ENCODE measurements around the gene SPATA33. TPM values are rescaled to one million over a fixed set of nuclear protein-coding genes. Genes with fewer than 3 reads are reported as not detected.
"Not testable (repeated sequence)": the region's sequence is repeated elsewhere in the genome, so short reads cannot be mapped to it uniquely, and the experiment has no call there.

Gene SPATA33
- polyA plus RNA-seq, 2 of the 4 experiments (the other 2 are of a cell fraction), result 6.1 to 12.1 TPM

DNA sequence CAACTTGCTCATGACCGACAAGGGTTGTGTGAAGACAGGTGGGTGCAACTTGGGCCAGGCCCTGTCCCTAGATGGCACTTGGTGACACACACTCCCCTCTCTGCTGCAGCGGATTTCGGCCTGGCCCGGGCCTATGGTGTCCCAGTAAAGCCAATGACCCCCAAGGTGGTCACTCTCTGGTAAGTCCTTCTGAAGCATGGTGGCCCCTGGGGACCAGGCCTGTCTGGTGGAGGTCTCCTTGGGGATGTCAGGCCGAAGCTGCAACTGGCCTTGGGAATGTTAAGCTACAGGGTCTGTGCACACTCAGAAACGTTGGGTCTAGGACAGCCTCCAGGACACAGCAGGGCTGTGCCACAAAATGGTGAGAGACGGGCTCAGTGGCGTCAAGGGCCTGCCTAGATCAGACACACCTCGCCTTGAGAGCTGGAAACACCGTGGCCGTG, 35.7 kb downstream of the SPATA33 start:
- Histone ChIP-seq H3K4me3 (no peak overlapping the region), H3K4me2 (no peak overlapping the region), H3K4me1 (0 out of 3 replicates have a peak, but pooled peaks cover 2% of the 10 kb centered on the region), H3K9me3 (no peaks in the 10 kb centered on the region), H3K27ac (no peak overlapping the region)
- CTCF ChIA-PET, result interaction anchor here (0.9 to 1.3 kb wide), 2 partner anchors 13 to 78 kb away, joined by 3 to 4 read pairs; no protein-coding TSS in a partner anchor
- ATAC-seq (no peak), FAIRE-seq (no peak), DNase-seq (ENCODE audit: low read depth in 1 of 2, low spot score in 1 of 2) (no peak)
- POLR2A ChIA-PET, result no interaction called here
- TF ChIP-seq FOXS1 (CRISPR knock-in tag; IDR thresholded peaks at IDR 0.05), result no peak
- no peak for TF ChIP-seq HOXB5 (CRISPR knock-in tag; IDR thresholded peaks at IDR 0.05)
- no peak for TF ChIP-seq CBX2 (IDR thresholded peaks at IDR 0.05; ENCODE audit: borderline replicate concordance, low read depth)
- no peak for TF ChIP-seq MAFK (IDR thresholded peaks at IDR 0.05; ENCODE audit: partially characterized antibody)
- 95% methylated on average over 11 of the region's 11 CpGs for WGBS (ENCODE audit: missing lambda C conversion rate)

DNA sequence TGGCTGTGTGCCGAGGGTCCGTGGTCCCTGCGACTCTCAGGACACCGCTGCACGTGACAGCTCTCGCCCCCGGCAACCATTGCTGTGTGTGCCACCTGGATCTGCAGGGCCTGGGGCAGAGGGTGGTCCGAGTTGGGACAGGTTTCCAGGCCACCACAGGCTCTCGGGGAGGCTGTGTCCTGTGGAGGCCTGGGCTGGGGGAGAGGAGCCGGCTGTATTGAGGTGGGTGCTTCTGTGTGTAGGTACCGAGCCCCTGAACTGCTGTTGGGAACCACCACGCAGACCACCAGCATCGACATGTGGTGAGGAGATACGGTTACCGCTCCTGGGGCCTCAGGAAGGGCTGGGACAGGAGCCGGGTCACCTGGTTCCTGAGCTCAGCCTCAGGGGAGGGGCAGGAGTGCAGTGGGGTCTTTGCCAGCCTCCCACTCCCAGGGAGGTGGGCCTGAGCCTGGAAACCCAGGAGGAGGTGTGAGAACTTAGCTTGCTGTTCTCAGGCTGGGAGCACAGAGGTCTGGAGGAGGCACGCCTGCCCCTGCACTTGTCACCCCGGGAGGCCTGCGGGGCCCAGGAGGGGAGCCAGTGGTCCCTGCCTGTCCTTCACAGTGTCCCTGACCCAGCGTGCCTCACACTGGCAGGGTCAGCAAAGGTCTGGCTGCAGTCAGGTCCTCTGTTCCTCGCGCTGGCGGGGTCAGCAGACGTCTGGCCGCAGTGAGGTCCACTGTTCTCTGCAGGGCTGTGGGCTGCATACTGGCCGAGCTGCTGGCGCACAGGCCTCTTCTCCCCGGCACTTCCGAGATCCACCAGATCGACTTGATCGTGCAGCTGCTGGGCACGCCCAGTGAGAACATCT, 36.5 kb downstream of the SPATA33 start:
- no peak overlapping the region for H3K4me3 ChIP-seq
- no peaks in the 10 kb centered on the region for H3K4me1 ChIP-seq
- DNase-seq (ENCODE audit: low read depth in 1 of 2, low spot score in 1 of 2), result no peak
- peak in 1 of 2 experiments; percentile 2; a peak in 3 of 6 replicates for ATAC-seq
- H3K9me3 ChIP-seq, result no peaks in the 10 kb centered on the region
- no peak overlapping the region for H3K27ac ChIP-seq
- WGBS (ENCODE audit: missing lambda C conversion rate), result 91% methylated on average over 17 of the region's 32 CpGs
- ChIA-PET CTCF (interaction anchor here (0.6 to 1.0 kb wide), 3 partner anchors 78 to 167 kb away, joined by 3 to 4 read pairs (median 3); no protein-coding TSS in a partner anchor), POLR2A (no interaction called here)
- TF ChIP-seq, protein P1, sequence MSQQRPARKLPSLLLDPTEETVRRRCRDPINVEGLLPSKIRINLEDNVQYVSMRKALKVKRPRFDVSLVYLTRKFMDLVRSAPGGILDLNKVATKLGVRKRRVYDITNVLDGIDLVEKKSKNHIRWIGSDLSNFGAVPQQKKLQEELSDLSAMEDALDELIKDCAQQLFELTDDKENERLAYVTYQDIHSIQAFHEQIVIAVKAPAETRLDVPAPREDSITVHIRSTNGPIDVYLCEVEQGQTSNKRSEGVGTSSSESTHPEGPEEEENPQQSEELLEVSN (IDR thresholded peaks at IDR 0.05; ENCODE audit: borderline replicate concordance, low read depth), result no peak
- TF ChIP-seq CBX8 (IDR thresholded peaks at IDR 0.05) (no peak), CBX2 (IDR thresholded peaks at IDR 0.05; ENCODE audit: borderline replicate concordance, low read depth) (no peak), POLR2A (IDR thresholded peaks at IDR 0.05; ENCODE audit: low read length) (no peak), RNF2 (IDR thresholded peaks at IDR 0.05; ENCODE audit: borderline replicate concordance, low read depth) (no peak), FOSL2 (IDR thresholded peaks at IDR 0.05) (no peak), FOSL2 (CRISPR knock-in tag; IDR thresholded peaks at IDR 0.05) (no peak), CHD4 (IDR thresholded peaks at IDR 0.05; ENCODE audit: borderline replicate concordance) (no peak), PHF8 (IDR thresholded peaks at IDR 0.05; ENCODE audit: borderline replicate concordance, low read depth) (no peak), TFCP2L1 (CRISPR knock-in tag; IDR thresholded peaks at IDR 0.05) (no peak), JUN (IDR thresholded peaks at IDR 0.05) (no peak), MYC (IDR thresholded peaks at IDR 0.05; ENCODE audit: borderline replicate concordance, low read length) (no peak)
- TF ChIP-seq, protein P2, sequence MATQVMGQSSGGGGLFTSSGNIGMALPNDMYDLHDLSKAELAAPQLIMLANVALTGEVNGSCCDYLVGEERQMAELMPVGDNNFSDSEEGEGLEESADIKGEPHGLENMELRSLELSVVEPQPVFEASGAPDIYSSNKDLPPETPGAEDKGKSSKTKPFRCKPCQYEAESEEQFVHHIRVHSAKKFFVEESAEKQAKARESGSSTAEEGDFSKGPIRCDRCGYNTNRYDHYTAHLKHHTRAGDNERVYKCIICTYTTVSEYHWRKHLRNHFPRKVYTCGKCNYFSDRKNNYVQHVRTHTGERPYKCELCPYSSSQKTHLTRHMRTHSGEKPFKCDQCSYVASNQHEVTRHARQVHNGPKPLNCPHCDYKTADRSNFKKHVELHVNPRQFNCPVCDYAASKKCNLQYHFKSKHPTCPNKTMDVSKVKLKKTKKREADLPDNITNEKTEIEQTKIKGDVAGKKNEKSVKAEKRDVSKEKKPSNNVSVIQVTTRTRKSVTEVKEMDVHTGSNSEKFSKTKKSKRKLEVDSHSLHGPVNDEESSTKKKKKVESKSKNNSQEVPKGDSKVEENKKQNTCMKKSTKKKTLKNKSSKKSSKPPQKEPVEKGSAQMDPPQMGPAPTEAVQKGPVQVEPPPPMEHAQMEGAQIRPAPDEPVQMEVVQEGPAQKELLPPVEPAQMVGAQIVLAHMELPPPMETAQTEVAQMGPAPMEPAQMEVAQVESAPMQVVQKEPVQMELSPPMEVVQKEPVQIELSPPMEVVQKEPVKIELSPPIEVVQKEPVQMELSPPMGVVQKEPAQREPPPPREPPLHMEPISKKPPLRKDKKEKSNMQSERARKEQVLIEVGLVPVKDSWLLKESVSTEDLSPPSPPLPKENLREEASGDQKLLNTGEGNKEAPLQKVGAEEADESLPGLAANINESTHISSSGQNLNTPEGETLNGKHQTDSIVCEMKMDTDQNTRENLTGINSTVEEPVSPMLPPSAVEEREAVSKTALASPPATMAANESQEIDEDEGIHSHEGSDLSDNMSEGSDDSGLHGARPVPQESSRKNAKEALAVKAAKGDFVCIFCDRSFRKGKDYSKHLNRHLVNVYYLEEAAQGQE (IDR thresholded peaks at IDR 0.05), result no peak
- no peak for FAIRE-seq
- no peak overlapping the region for H3K4me2 ChIP-seq

DNA sequence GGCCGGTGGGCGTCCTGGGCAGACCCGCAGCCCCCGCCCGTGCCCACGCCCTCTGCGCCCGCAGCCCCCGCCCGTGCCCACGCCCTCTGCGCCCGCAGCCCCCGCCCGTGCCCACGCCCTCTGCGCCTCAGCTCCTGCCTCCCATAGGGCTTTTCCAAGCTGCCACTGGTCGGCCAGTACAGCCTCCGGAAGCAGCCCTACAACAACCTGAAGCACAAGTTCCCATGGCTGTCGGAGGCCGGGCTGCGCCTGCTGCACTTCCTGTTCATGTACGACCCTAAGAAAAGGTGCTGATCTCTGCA, 37.1 kb downstream of the SPATA33 start:
- ATAC-seq; H3K4me1 ChIP-seq; H3K9me3 ChIP-seq; FAIRE-seq; H3K27ac ChIP-seq; H3K4me3 ChIP-seq; H3K4me2 ChIP-seq; DNase-seq (ENCODE audit: low read depth in 1 of 2, low spot score in 1 of 2): not testable (repeated sequence)
- ChIA-PET CTCF (interaction anchor here (0.6 to 1.0 kb wide), 2 partner anchors 101 to 167 kb away, joined by 3 read pairs; no protein-coding TSS in a partner anchor), POLR2A (interaction anchor here (4.4 kb wide), 1 partner anchor 8 kb away, joined by 26 read pairs; the partner anchor contains the start of gene CDK10)
- 90% methylated on average over 6 of the region's 23 CpGs for WGBS (ENCODE audit: missing lambda C conversion rate)

Data from A549 (cell line).